Measurements from ENCODE around the gene STK32A.
"Not testable (repeated sequence)": the region's sequence is repeated elsewhere in the genome, so short reads cannot be mapped to it uniquely, and the experiment has no call there.

STK32A gene

GRCh38 chr5:147216552-147217154 lies 18.2 kb upstream of the STK32A start:
- Histone ChIP-seq H3K36me3 (ENCODE audit: control insufficient read depth in 2 of 2, insufficient read depth in 2 of 2, low read length in 2 of 2) (no peaks in the 10 kb centered on the region), H3K27me3 (ENCODE audit: control insufficient read depth in 1 of 2, insufficient read depth in 2 of 2, low read length in 2 of 2) (peaks cover 0 to 3% of the 10 kb centered on the region in 2 donors), H3K27ac (ENCODE audit: low read length) (no peak overlapping the region), H3K9me3 (ENCODE audit: control insufficient read depth in 2 of 2, low read length in 2 of 2) (no peaks in the 10 kb centered on the region), H3K9ac (ENCODE audit: low read length in 2 of 2) (no peak overlapping the region), H3K4me1 (ENCODE audit: control insufficient read depth, insufficient read depth, low read length) (no peaks in the 10 kb centered on the region), H3K4me3 (ENCODE audit: low read length in 2 of 2) (no peak overlapping the region)

GRCh38 chr5:147223343-147223742 lies 11.5 kb upstream of the STK32A start:
- Histone ChIP-seq H3K4me3 (ENCODE audit: low read length in 2 of 2) (no peak overlapping the region), H3K4me1 (ENCODE audit: control insufficient read depth, insufficient read depth, low read length) (no peaks in the 10 kb centered on the region), H3K9ac (ENCODE audit: low read length in 2 of 2) (no peak overlapping the region), H3K9me3 (ENCODE audit: control insufficient read depth in 2 of 2, low read length in 2 of 2) (no peaks in the 10 kb centered on the region), H3K27me3 (ENCODE audit: control insufficient read depth in 1 of 2, insufficient read depth in 2 of 2, low read length in 2 of 2) (no peaks in the 10 kb centered on the region), H3K36me3 (ENCODE audit: control insufficient read depth in 2 of 2, insufficient read depth in 2 of 2, low read length in 2 of 2) (no peaks in the 10 kb centered on the region), H3K27ac (ENCODE audit: low read length) (no peak overlapping the region)

GRCh38 chr5:147223948-147224791 lies 10.7 kb upstream of the STK32A start:
- Histone ChIP-seq H3K27me3 (ENCODE audit: control insufficient read depth in 1 of 2, insufficient read depth in 2 of 2, low read length in 2 of 2) (no peaks in the 10 kb centered on the region), H3K9me3 (ENCODE audit: control insufficient read depth in 2 of 2, low read length in 2 of 2) (no peaks in the 10 kb centered on the region), H3K27ac (ENCODE audit: low read length) (no peak overlapping the region), H3K9ac (ENCODE audit: low read length in 2 of 2) (no peak overlapping the region), H3K4me3 (ENCODE audit: low read length in 2 of 2) (no peak overlapping the region), H3K36me3 (ENCODE audit: control insufficient read depth in 2 of 2, insufficient read depth in 2 of 2, low read length in 2 of 2) (no peaks in the 10 kb centered on the region), H3K4me1 (ENCODE audit: control insufficient read depth, insufficient read depth, low read length) (no peaks in the 10 kb centered on the region)

DNA sequence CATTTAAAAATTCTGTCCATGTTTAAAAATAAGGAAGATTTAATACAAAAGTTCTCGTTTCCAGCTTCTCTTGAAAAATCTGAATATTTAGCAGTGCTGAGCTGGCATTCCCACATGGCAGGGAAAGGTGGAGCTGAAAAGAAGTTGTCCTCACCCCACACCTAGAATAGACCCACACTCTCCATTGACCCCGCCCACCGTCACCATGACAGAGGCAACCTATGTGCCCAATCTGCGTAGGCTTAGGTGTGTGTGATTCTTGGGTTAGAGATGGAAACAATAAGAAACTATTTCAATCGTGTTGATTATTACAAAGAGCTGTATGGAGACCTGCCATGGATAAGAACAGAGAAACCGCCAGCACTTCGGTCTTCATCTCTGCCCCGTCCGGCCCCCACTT lies 8.9 kb upstream of the STK32A start:
- no peaks in the 10 kb centered on the region for H3K4me1 ChIP-seq (ENCODE audit: control insufficient read depth, insufficient read depth, low read length)
- H3K9ac ChIP-seq (ENCODE audit: low read length in 2 of 2), result no peak overlapping the region
- H3K27me3 ChIP-seq (ENCODE audit: control insufficient read depth in 1 of 2, insufficient read depth in 2 of 2, low read length in 2 of 2), result no peaks in the 10 kb centered on the region
- H3K4me3 ChIP-seq (ENCODE audit: low read length in 2 of 2), result no peak overlapping the region
- H3K9me3 ChIP-seq (ENCODE audit: control insufficient read depth in 2 of 2, low read length in 2 of 2), result no peaks in the 10 kb centered on the region
- H3K36me3 ChIP-seq (ENCODE audit: control insufficient read depth in 2 of 2, insufficient read depth in 2 of 2, low read length in 2 of 2), result no peaks in the 10 kb centered on the region
- no peak overlapping the region for H3K27ac ChIP-seq (ENCODE audit: low read length)

DNA sequence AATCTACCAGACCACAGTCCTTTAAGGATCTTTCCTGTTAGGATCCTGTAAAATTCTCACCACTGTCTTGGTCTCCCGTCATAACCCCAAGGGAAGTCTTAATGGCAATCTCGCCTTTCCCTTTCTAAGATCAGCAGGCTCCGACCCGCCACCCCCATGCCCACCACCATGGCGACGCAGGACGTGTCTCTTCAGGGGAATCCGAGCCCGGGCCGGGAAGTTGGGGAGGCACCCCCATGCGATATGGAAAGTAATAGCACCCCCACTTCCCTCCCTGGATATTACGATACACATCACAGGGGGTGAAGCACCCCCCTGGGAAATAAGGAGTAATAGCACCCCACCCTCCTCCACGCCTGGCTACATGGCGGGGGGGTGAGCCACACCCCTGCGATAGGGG lies 8.3 kb upstream of the STK32A start:
- H3K36me3 ChIP-seq (ENCODE audit: control insufficient read depth in 2 of 2, insufficient read depth in 2 of 2, low read length in 2 of 2), result no peaks in the 10 kb centered on the region
- H3K27me3 ChIP-seq (ENCODE audit: control insufficient read depth in 1 of 2, insufficient read depth in 2 of 2, low read length in 2 of 2), result no peaks in the 10 kb centered on the region
- H3K9ac ChIP-seq (ENCODE audit: low read length in 2 of 2), result no peak overlapping the region
- H3K4me1 ChIP-seq (ENCODE audit: control insufficient read depth, insufficient read depth, low read length), result no peaks in the 10 kb centered on the region
- H3K27ac ChIP-seq (ENCODE audit: low read length), result no peak overlapping the region
- no peak overlapping the region for H3K4me3 ChIP-seq (ENCODE audit: low read length in 2 of 2)
- H3K9me3 ChIP-seq (ENCODE audit: control insufficient read depth in 2 of 2, low read length in 2 of 2), result no peaks in the 10 kb centered on the region

DNA sequence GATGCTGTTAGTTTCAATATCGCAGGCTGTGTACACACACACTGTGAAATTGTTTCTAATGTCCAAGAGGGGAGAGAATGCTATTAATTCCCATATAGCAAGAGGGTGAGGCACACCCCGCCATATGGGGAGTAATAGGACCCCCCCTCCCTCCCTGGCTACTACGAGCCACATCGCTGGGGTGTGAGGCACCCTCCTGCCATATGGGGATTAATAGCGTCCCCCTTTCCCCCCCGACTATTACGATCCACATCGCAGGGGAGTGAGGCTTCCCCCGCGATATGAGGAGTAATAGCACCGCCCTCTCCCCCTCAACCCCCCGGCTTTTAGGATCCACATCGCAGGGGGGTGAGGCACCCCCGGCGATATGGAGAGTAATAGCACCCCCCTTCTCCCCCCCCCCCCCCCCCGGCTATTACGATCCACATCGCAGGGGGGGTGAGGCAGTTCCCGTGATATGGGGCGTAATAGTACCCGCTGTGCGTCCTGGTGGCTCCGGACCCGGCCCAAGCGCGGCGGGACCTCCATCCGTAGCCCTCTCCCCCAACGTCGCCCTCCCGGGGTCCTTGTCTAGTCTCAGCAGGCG lies 494 bp upstream of the STK32A start:
- peaks cover 6% of the 10 kb centered on the region for H3K4me1 ChIP-seq (ENCODE audit: control insufficient read depth, insufficient read depth, low read length)
- peak overlapping the region; percentile 24 for H3K27ac ChIP-seq (ENCODE audit: low read length)
- no peaks in the 10 kb centered on the region for H3K9me3 ChIP-seq (ENCODE audit: control insufficient read depth in 2 of 2, low read length in 2 of 2)
- H3K9ac ChIP-seq (ENCODE audit: low read length in 2 of 2), result peak overlapping the region; percentile 56 to 79
- H3K27me3 ChIP-seq (ENCODE audit: control insufficient read depth in 1 of 2, insufficient read depth in 2 of 2, low read length in 2 of 2), result no peaks in the 10 kb centered on the region
- H3K4me3 ChIP-seq (ENCODE audit: low read length in 2 of 2), result peak overlapping the region; percentile 65 to 82
- H3K36me3 ChIP-seq (ENCODE audit: control insufficient read depth in 2 of 2, insufficient read depth in 2 of 2, low read length in 2 of 2), result no peaks in the 10 kb centered on the region

DNA sequence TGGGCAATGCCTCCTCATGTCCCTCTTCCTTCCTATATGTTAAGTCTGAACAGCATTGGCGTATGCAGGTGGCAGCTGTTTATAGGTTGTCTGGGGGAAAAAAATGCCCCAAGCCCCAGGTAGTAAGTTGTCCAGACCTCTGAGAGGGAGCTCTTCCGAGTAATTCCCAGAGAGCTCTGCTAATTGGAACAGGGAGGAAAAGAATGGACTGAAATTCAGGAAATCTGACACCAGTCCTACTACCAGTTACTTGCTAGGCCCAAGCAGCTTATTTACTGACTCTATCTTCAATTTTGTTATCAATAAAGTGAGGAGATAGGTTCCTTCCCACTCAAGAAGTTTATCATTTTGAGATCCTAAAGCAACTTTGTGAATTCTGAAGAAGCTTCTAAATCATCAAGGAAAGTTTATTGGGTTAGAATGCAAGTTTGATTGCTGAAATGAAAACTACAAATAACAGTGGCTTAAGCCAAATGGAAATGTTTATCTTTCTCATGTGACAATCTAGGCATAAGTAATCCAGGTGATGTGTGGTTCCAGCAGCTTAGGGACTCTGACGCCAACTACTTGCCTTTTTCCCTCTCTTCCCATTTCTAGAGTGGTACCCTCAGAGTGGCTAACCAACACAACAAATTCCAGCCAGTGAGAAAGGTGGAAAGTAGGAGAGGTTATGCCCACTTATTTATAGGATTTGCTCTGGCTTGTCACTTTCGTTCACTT lies 5.6 kb downstream of the STK32A start:
- Histone ChIP-seq H3K27ac (ENCODE audit: low read length) (no peak overlapping the region), H3K9me3 (ENCODE audit: control insufficient read depth in 2 of 2, low read length in 2 of 2) (no peaks in the 10 kb centered on the region), H3K36me3 (ENCODE audit: control insufficient read depth in 2 of 2, insufficient read depth in 2 of 2, low read length in 2 of 2) (no peaks in the 10 kb centered on the region), H3K27me3 (ENCODE audit: control insufficient read depth in 1 of 2, insufficient read depth in 2 of 2, low read length in 2 of 2) (no peaks in the 10 kb centered on the region), H3K4me3 (ENCODE audit: low read length in 2 of 2) (no peak overlapping the region), H3K9ac (ENCODE audit: low read length in 2 of 2) (no peak overlapping the region), H3K4me1 (ENCODE audit: control insufficient read depth, insufficient read depth, low read length) (peaks cover under 1% of the 10 kb centered on the region)

- not testable (repeated sequence) for H3K27me3 ChIP-seq (ENCODE audit: control insufficient read depth in 1 of 2, insufficient read depth in 2 of 2, low read length in 2 of 2); H3K4me3 ChIP-seq (ENCODE audit: low read length in 2 of 2); H3K9ac ChIP-seq (ENCODE audit: low read length in 2 of 2); H3K36me3 ChIP-seq (ENCODE audit: control insufficient read depth in 2 of 2, insufficient read depth in 2 of 2, low read length in 2 of 2); H3K4me1 ChIP-seq (ENCODE audit: control insufficient read depth, insufficient read depth, low read length); H3K27ac ChIP-seq (ENCODE audit: low read length); H3K9me3 ChIP-seq (ENCODE audit: control insufficient read depth in 2 of 2, low read length in 2 of 2)
Measured at GRCh38 chr5:147243238-147243637, 8.4 kb downstream of the STK32A start.

DNA sequence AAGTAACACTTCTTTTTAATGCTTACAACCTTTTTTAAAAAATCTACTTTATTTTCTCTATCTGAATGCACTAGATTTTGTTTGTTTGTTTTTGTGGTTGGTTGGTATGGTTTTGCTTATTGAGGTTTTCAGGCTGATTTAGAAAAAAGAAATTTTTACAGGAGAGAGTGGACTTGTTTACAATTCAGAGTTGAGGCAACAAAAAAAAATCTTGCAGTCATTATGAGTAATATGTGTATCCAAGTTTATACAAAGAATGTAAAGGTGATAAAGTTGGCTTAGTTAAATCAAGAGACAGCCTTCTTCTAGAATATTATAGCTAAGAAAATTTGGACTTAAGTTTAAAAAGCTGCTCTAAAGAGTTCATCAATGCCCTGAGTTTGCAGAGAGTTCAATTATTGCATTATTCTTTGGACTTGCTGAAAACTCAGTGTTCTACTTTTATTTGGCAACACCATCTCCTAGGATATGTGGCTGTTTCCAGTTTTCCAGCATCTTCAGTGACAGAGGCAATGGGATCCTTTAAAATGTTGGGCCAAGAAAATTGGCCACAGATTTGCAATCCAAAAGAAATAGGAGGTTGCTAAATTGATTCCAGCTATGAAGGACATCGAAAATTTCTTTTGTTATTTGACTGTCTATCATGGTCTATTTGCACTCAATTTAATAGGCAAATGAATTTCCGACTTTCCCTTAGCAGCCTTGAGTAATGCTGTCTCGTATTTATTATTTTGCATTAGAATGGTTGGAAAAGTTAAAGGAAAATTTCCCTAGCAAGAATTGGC lies 10.7 kb downstream of the STK32A start:
- H3K4me1 ChIP-seq (ENCODE audit: control insufficient read depth, insufficient read depth, low read length), result no peaks in the 10 kb centered on the region
- H3K27me3 ChIP-seq (ENCODE audit: control insufficient read depth in 1 of 2, insufficient read depth in 2 of 2, low read length in 2 of 2), result no peaks in the 10 kb centered on the region
- H3K4me3 ChIP-seq (ENCODE audit: low read length in 2 of 2), result no peak overlapping the region
- no peaks in the 10 kb centered on the region for H3K9me3 ChIP-seq (ENCODE audit: control insufficient read depth in 2 of 2, low read length in 2 of 2)
- no peaks in the 10 kb centered on the region for H3K36me3 ChIP-seq (ENCODE audit: control insufficient read depth in 2 of 2, insufficient read depth in 2 of 2, low read length in 2 of 2)
- no peak overlapping the region for H3K9ac ChIP-seq (ENCODE audit: low read length in 2 of 2)
- no peak overlapping the region for H3K27ac ChIP-seq (ENCODE audit: low read length)

- Histone ChIP-seq H3K27ac (ENCODE audit: low read length) (no peak overlapping the region), H3K4me1 (ENCODE audit: control insufficient read depth, insufficient read depth, low read length) (no peaks in the 10 kb centered on the region), H3K36me3 (ENCODE audit: control insufficient read depth in 2 of 2, insufficient read depth in 2 of 2, low read length in 2 of 2) (no peaks in the 10 kb centered on the region), H3K9ac (ENCODE audit: low read length in 2 of 2) (no peak overlapping the region), H3K27me3 (ENCODE audit: control insufficient read depth in 1 of 2, insufficient read depth in 2 of 2, low read length in 2 of 2) (no peaks in the 10 kb centered on the region), H3K9me3 (ENCODE audit: control insufficient read depth in 2 of 2, low read length in 2 of 2) (no peaks in the 10 kb centered on the region), H3K4me3 (ENCODE audit: low read length in 2 of 2) (no peak overlapping the region)
Measured at GRCh38 chr5:147248561-147248960, 13.7 kb downstream of the STK32A start.

All from stomach smooth muscle (tissue), 2 donors.